K562 (cell line): ENCODE measurements around the gene CFAP251. TPM values are rescaled to one million over a fixed set of nuclear protein-coding genes. Genes with fewer than 3 reads are reported as not detected.

ENCODE experiments used
- ATAC-seq: fragments of 200-7000 bp; cut with Tn5 transposase; 3 replicates; pipeline ENCODE4 v1.9.1; 2020; ENCODE audit warnings: moderate library complexity
- BruUV-seq: library from RNA; stranded (reverse); fragments of 400-500 nt; replicated peaks from 2 replicates; lab custom pipeline; 2021; lab: Mats Ljungman, UMichigan
- CTCF ChIA-PET: fragments of 300-600 bp; formaldehyde crosslinking; extraction: SDS; loops from one replicate; lab custom pipeline; 2021; ENCODE audit warnings: low intra/inter-chr PET ratio; lab: Yijun Ruan, JAX
- POLR2A ChIA-PET: fragments of 300-600, 350-650 bp; sonication (Branson Sonifier 250); formaldehyde crosslinking; extraction: SDS; loops from one replicate; lab custom pipeline; 2021; ENCODE audit warnings: antibody characterized with exemption, inconsistent platforms; lab: Yijun Ruan, JAX
- DNase-seq, 4 experiments: peaks; one replicate each; pipeline versions ENCODE4 v3.0.0 to v3.0.0-alpha.2; 2011 to 2018; ENCODE audit warnings: low spot score in 3 of 4, mixed read lengths in 3 of 4; ENCODE audit errors: extremely low read depth in 1 of 4
- FAIRE-seq: peaks from 2 replicates; lab custom pipeline; 2011; peaks lifted over from hg19 to GRCh38; lab: Jason Lieb, UNC
- H2AFZ ChIP-seq: 2 replicates; pipeline ENCODE4 v1.6.0; 2011; ENCODE audit warnings: low read depth, low read length, control low read depth, inconsistent platforms
- H3K27ac ChIP-seq: fragments of 200-600 bp; 3 replicates; pipeline ENCODE4 v1.8.0; 2011; ENCODE audit warnings: low read depth, mild to moderate bottlenecking, control low read depth, inconsistent platforms, low read length, moderate library complexity, mixed read lengths; ENCODE audit errors: extremely low read depth
- H3K27me3 ChIP-seq, 2 experiments: fragments of 300-600 bp in 1 of 2; 2 replicates in 1 of 2; 3 replicates in 1 of 2; pipeline versions ENCODE4 v1.6.0 to v1.8.0; 2011; ENCODE audit warnings: inconsistent platforms in 2 of 2, low read length in 2 of 2, mild to moderate bottlenecking in 1 of 2, mixed read lengths in 1 of 2, moderate library complexity in 1 of 2; ENCODE audit not compliant: control insufficient read depth in 2 of 2, insufficient read depth in 2 of 2
- H3K36me3 ChIP-seq: fragments of 300-600 bp; 3 replicates; pipeline ENCODE4 v1.8.0; 2011; ENCODE audit warnings: mild to moderate bottlenecking, low read length, inconsistent platforms; ENCODE audit not compliant: control insufficient read depth, insufficient read depth
- H3K4me1 ChIP-seq, 2 experiments: fragments of 200-600 bp in 1 of 2; replicated peaks in 1 of 2; 2 replicates in 1 of 2; 3 replicates in 1 of 2; pipeline versions ENCODE4 v1.5.1 to v1.8.0; 2011; ENCODE audit warnings: inconsistent platforms in 2 of 2, low read length in 2 of 2, mild to moderate bottlenecking in 1 of 2, mixed read lengths in 1 of 2, moderate library complexity in 1 of 2; ENCODE audit not compliant: control insufficient read depth in 2 of 2, insufficient read depth in 2 of 2
- H3K4me2 ChIP-seq: 2 replicates; pipeline ENCODE4 v1.6.1; 2011; ENCODE audit warnings: low read length, control low read depth, inconsistent platforms, mixed read lengths; ENCODE audit not compliant: insufficient read depth
- H3K4me3 ChIP-seq: fragments of 200-600 bp; sonication (generic), shearing (Covaris generic); 2 replicates; pipeline ENCODE4 v1.5.1; 2016; ENCODE audit warnings: control low read depth, inconsistent platforms
- H3K79me2 ChIP-seq: fragments of 200-600 bp; 3 replicates; pipeline ENCODE4 v1.8.0; 2011; ENCODE audit warnings: low read length, inconsistent platforms; ENCODE audit not compliant: control insufficient read depth, insufficient read depth
- H3K9ac ChIP-seq, 2 experiments: 2 replicates each; pipeline versions ENCODE4 v1.6.0 to v1.6.1; 2011; ENCODE audit warnings: low read depth in 2 of 2, low read length in 2 of 2, control low read depth in 1 of 2, inconsistent platforms in 1 of 2, mild to moderate bottlenecking in 1 of 2, mixed read lengths in 1 of 2; ENCODE audit not compliant: insufficient read depth in 1 of 2
- H3K9me1 ChIP-seq: one replicate; pipeline ENCODE4 v1.6.0; 2011; ENCODE audit warnings: inconsistent platforms, mild to moderate bottlenecking, low read length, moderate library complexity; ENCODE audit not compliant: control insufficient read depth, insufficient read depth
- H3K9me3 ChIP-seq: replicated peaks from 2 replicates; pipeline ENCODE4 v1.5.1; 2011; ENCODE audit warnings: low read depth, low read length, inconsistent platforms; ENCODE audit not compliant: control insufficient read depth, insufficient read depth
- H4K20me1 ChIP-seq: replicated peaks from 2 replicates; pipeline ENCODE4 v1.6.1; 2011; ENCODE audit warnings: low read length, inconsistent platforms, mixed read lengths; ENCODE audit not compliant: control insufficient read depth, insufficient read depth
- BRCA1 ChIP-seq, 2 experiments: fragments of 450-650 bp in 1 of 2; sonication (generic) in 1 of 2; formaldehyde crosslinking in 1 of 2; IDR thresholded peaks; 2 replicates each; pipeline versions ENCODE4 v1.5.0 to v1.6.1; 2017 to 2020; ENCODE audit warnings: mild to moderate bottlenecking in 1 of 2, missing genetic modification reagents in 1 of 2
- ESRRA ChIP-seq: fragments of 450-650 bp; IDR thresholded peaks from 2 replicates; pipeline ENCODE4 v1.6.1; 2014; ENCODE audit warnings: low read depth, mild to moderate bottlenecking, moderate library complexity, borderline replicate concordance
- IRF9 ChIP-seq: fragments of 450-650 bp; IDR thresholded peaks from 2 replicates; pipeline ENCODE4 v1.6.1; 2016; ENCODE audit warnings: missing biosample characterization, missing genetic modification characterization
- RBM25 ChIP-seq: fragments of 200-400 bp; formaldehyde crosslinking; IDR thresholded peaks from 2 replicates; pipeline ENCODE4 v1.6.1; 2018; ENCODE audit warnings: low read length, low read depth, moderate library complexity; ENCODE audit not compliant: severe bottlenecking
- TSHZ1 ChIP-seq: fragments of 250-450 bp; sonication (Bioruptor Pico); IDR thresholded peaks from 2 replicates; pipeline ENCODE4 v1.4.0; 2020; ENCODE audit warnings: mild to moderate bottlenecking, moderate library complexity
- ZNF263 ChIP-seq: sonication (generic); formaldehyde crosslinking; IDR thresholded peaks from 2 replicates; pipeline ENCODE4 v1.8.0; 2022; ENCODE audit warnings: mild to moderate bottlenecking, missing genetic modification reagents, borderline replicate concordance
- ZNF311 ChIP-seq: fragments of 250-450 bp; sonication (Bioruptor Pico); IDR thresholded peaks from 2 replicates; pipeline ENCODE4 v1.4.0; 2020; ENCODE audit warnings: mild to moderate bottlenecking, moderate library complexity
- WGBS: fragments of 100-300 bp; shearing (Covaris generic); methylation state at CpG from one replicate; pipeline ENCODE4 v1.1.6; 2016; ENCODE audit warnings: low coverage, mixed read lengths; ENCODE audit not compliant: insufficient coverage; ENCODE audit errors: missing lambda C conversion rate; 5-methylcytosine and 5-hydroxymethylcytosine counted together
- in situ Hi-C: fragments of 300-500 bp; cut with MboI; formaldehyde crosslinking; loops from 4 replicates; pipeline ENCODE4 v1.15.0; 2018; ENCODE audit warnings: inconsistent platforms, mixed read lengths
- intact Hi-C: fragments of 100-400 bp; cut with micrococcal nuclease; formaldehyde crosslinking; loops from 2 replicates; pipeline ENCODE4 v1.14.2; 2022
- polyA plus RNA-seq, 8 experiments: library from polyadenylated mRNA; depleted of rRNA in 4 of 8; stranded (reverse) in 5 of 8; unstranded in 3 of 8; fragments of >200 nt; fragmentation: Nextera tagmentation in 2 of 8; fragmentation: Illumina TruSeq in 1 of 8; extraction: Ambion mirVana in 2 of 8; extraction: Trizol in 1 of 8; gene quantifications; 2 replicates each; pipeline versions ENCODE4 v1.2.1 to v1.2.3, GENCODE V29; 2011 to 2014; ENCODE audit warnings: inconsistent platforms in 1 of 8, missing spikeins in 1 of 8
- total RNA-seq, 7 experiments: library from RNA; depleted of rRNA in 6 of 7; stranded (reverse); fragments of >200 nt in 6 of 7; fragmentation: Illumina TruSeq in 2 of 7; extraction: Trizol in 2 of 7; gene quantifications; 2 replicates each; pipeline versions ENCODE4 v1.2.1 to v1.2.3, GENCODE V29; 2011 to 2021; ENCODE audit warnings: low replicate concordance in 1 of 7

CFAP251 gene
- total and polyA plus RNA-seq, 9 of the 15 experiments (the other 6 are each of a cell fraction or from before 2014, with no cell fraction given) = 16.6 to 31.0 (median 19.1) TPM

- no peak overlapping the region for H3K4me3 ChIP-seq
- no peak overlapping the region for H2AFZ ChIP-seq
- POLR2A ChIA-PET = interaction anchor here (0.6 kb wide), 2 partner anchors 40 to 1548 kb away, joined by 3 read pairs; no protein-coding TSS in a partner anchor
- peaks cover 0 to 4% of the 10 kb centered on the region in 2 experiments; a peak in 1 of 5 replicates for H3K4me1 ChIP-seq
- CTCF ChIA-PET = no interaction called here
- no peak overlapping the region for H3K27ac ChIP-seq
- in situ Hi-C loops = no loop called here
- BruUV-seq = no TSS peak
- no peaks in the 10 kb centered on the region for H3K79me2 ChIP-seq
- DNase-seq = no peak
- TF ChIP-seq ZNF263 (no peak), IRF9 (no peak), ZNF311 (CRISPR knock-in tag) (no peak), BRCA1 (IDR thresholded peaks at IDR 0.05) (no peak), BRCA1 (CRISPR knock-in tag; IDR thresholded peaks at IDR 0.05) (no peak), RBM25 (peak; percentile 55), ESRRA (peak; percentile 75; the same call in 1 of the 2 replicates), TSHZ1 (CRISPR knock-in tag) (no peak)
- TF ChIP-seq, all 486 proteins: peak for 2
- no peak overlapping the region for H3K4me2 ChIP-seq
- FAIRE-seq = no peak
- H4K20me1 ChIP-seq = no peaks in the 10 kb centered on the region
- intact Hi-C loops = no loop called here
- no peak for ATAC-seq
- WGBS = 71% methylated on average over 3 of the region's 5 CpGs
- no peaks in the 10 kb centered on the region for H3K9me3 ChIP-seq
- H3K27me3 ChIP-seq = no peaks in the 10 kb centered on the region
- peaks cover 41% of the 10 kb centered on the region; the same call in 2 of the 3 replicates for H3K36me3 ChIP-seq
- H3K9me1 ChIP-seq = no peaks in the 10 kb centered on the region
- no peak overlapping the region for H3K9ac ChIP-seq
Measured at GRCh38 chr12:121961195-121961879, 42.9 kb downstream of the CFAP251 start.
